ENCODE data around the gene GLOD4.
"Not testable (repeated sequence)": the region's sequence is repeated elsewhere in the genome, so short reads cannot be mapped to it uniquely, and the experiment has no call there.

GLOD4 gene

DNA sequence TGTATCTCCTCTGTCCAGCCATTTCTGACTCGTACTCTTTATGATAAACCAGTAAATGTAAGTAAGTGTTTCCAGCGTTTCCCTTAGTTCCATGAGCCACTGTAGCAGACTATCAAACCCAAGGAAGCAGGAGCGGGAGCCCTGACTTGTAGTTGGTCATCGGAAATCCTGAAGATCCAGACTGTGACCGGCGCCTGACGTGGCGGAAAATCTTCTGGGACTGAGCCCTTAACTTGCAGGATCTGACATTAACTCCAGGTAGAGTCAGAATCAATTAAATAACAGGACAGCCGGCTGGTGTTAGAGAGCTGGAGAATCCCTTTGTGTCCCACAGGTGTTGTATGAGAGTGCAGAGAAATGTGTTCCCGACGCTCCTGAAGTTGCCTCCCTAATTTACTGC is 4.0 kb downstream of the GLOD4 start:
- H3K36me3 ChIP-seq (ENCODE audit: control insufficient read depth, insufficient read depth, low read length), result peaks cover 31% of the 10 kb centered on the region
- no peaks in the 10 kb centered on the region for H3K9me3 ChIP-seq (ENCODE audit: control insufficient read depth, low read length)
- H3K4me1 ChIP-seq (ENCODE audit: control insufficient read depth, insufficient read depth, low read length), result no peaks in the 10 kb centered on the region
- H3K4me3 ChIP-seq (ENCODE audit: insufficient read depth, low read depth, low read length), result no peak overlapping the region
- no peaks in the 10 kb centered on the region for H3K27me3 ChIP-seq (ENCODE audit: control insufficient read depth, insufficient read depth, low read length, poor library complexity, severe bottlenecking)
- WGBS, 2 experiments, result 95% methylated on average over 11 of the region's 11 CpGs
- no peak overlapping the region for H3K27ac ChIP-seq (ENCODE audit: insufficient read depth, low read depth, low read length, poor library complexity, severe bottlenecking)

DNA sequence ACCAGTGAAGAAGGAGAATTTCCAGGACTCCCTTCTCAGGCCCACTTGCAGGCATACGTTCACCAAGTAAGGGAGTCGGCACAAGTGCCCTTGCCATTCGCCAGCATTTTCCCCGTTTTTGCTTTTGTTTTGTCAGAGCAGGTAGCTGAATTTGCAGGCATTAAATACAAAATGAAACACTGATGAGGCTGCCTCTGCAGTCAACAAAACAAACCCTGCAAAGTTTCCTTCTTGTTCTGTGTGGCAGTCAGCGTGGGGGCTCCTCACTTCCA is 7.8 kb downstream of the GLOD4 start:
- Histone ChIP-seq H3K4me3 (ENCODE audit: insufficient read depth, low read depth, low read length) (no peak overlapping the region), H3K27me3 (ENCODE audit: control insufficient read depth, insufficient read depth, low read length, poor library complexity, severe bottlenecking) (no peaks in the 10 kb centered on the region), H3K9me3 (ENCODE audit: control insufficient read depth, low read length) (no peaks in the 10 kb centered on the region), H3K27ac (ENCODE audit: insufficient read depth, low read depth, low read length, poor library complexity, severe bottlenecking) (no peak overlapping the region), H3K36me3 (ENCODE audit: control insufficient read depth, insufficient read depth, low read length) (peaks cover 56% of the 10 kb centered on the region), H3K4me1 (ENCODE audit: control insufficient read depth, insufficient read depth, low read length) (no peaks in the 10 kb centered on the region)
- WGBS, 2 experiments, result 90 to 94% methylated on average over 5 of the region's 5 CpGs

- Histone ChIP-seq H3K4me3 (ENCODE audit: insufficient read depth, low read depth, low read length) (no peak overlapping the region), H3K9me3 (ENCODE audit: control insufficient read depth, low read length) (no peaks in the 10 kb centered on the region), H3K4me1 (ENCODE audit: control insufficient read depth, insufficient read depth, low read length) (no peaks in the 10 kb centered on the region), H3K27me3 (ENCODE audit: control insufficient read depth, insufficient read depth, low read length, poor library complexity, severe bottlenecking) (no peaks in the 10 kb centered on the region), H3K27ac (ENCODE audit: insufficient read depth, low read depth, low read length, poor library complexity, severe bottlenecking) (no peak overlapping the region), H3K36me3 (ENCODE audit: control insufficient read depth, insufficient read depth, low read length) (peaks cover 60% of the 10 kb centered on the region)
- 85 to 87% methylated on average over 14 of the region's 14 CpGs for WGBS, 2 experiments
Observed at GRCh38 chr17:773467-774312, 8.4 kb downstream of the GLOD4 start.

DNA sequence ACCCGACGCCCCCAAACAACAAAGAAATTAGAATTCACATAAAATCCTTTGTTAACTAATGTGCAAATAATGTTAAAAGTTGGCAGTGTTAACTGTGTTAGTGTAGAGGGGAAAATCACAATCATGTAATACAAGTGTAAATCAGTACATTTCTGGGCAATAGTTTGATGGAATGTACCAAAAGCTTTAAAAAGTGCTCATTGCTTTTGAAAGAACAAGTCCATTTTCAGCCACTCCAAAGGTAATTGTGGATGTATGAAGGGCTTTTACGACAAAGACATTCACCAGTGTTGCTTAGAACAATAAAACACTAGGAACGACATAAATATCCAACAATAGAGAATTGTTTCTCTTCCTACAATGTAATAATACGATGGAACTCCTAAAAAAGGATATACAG is 9.1 kb downstream of the GLOD4 start:
- Histone ChIP-seq H3K27ac (ENCODE audit: insufficient read depth, low read depth, low read length, poor library complexity, severe bottlenecking) (no peak overlapping the region), H3K36me3 (ENCODE audit: control insufficient read depth, insufficient read depth, low read length) (peaks cover 53% of the 10 kb centered on the region), H3K9me3 (ENCODE audit: control insufficient read depth, low read length) (no peaks in the 10 kb centered on the region), H3K4me3 (ENCODE audit: insufficient read depth, low read depth, low read length) (no peak overlapping the region), H3K4me1 (ENCODE audit: control insufficient read depth, insufficient read depth, low read length) (no peaks in the 10 kb centered on the region), H3K27me3 (ENCODE audit: control insufficient read depth, insufficient read depth, low read length, poor library complexity, severe bottlenecking) (no peaks in the 10 kb centered on the region)
- WGBS, 2 experiments, result 90 to 100% methylated on average over 2 of the region's 5 CpGs

DNA sequence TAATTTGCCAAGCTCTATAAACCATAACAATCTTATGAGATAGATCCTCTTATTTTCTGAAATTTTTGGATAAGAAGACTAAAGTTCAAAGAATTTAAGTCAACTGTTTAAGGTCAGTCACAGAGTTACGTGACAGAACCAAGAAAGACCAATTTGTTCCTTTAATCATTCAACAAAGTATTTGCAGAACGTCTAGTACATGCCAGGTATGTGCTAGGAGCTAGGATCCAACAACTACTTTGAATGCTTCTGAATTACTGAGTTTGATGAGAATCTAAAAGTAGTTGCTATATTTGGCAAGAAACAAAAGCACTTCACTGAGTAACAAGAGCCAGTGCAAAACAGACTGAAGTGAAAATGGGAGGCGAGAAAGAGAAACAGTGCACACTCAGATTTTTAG is 15.0 kb downstream of the GLOD4 start:
- no peaks in the 10 kb centered on the region for H3K27me3 ChIP-seq (ENCODE audit: control insufficient read depth, insufficient read depth, low read length, poor library complexity, severe bottlenecking)
- H3K4me1 ChIP-seq (ENCODE audit: control insufficient read depth, insufficient read depth, low read length), result no peaks in the 10 kb centered on the region
- no peaks in the 10 kb centered on the region for H3K9me3 ChIP-seq (ENCODE audit: control insufficient read depth, low read length)
- H3K27ac ChIP-seq (ENCODE audit: insufficient read depth, low read depth, low read length, poor library complexity, severe bottlenecking), result no peak overlapping the region
- no peak overlapping the region for H3K4me3 ChIP-seq (ENCODE audit: insufficient read depth, low read depth, low read length)
- peaks cover 48% of the 10 kb centered on the region for H3K36me3 ChIP-seq (ENCODE audit: control insufficient read depth, insufficient read depth, low read length)
- WGBS, 2 experiments, result 95 to 96% methylated on average over 3 of the region's 3 CpGs

- H3K9me3 ChIP-seq (ENCODE audit: control insufficient read depth, low read length), result no peaks in the 10 kb centered on the region
- WGBS, 2 experiments, result 97 to 98% methylated on average over 9 of the region's 9 CpGs
- H3K36me3 ChIP-seq (ENCODE audit: control insufficient read depth, insufficient read depth, low read length), result peaks cover 31% of the 10 kb centered on the region
- no peak overlapping the region for H3K27ac ChIP-seq (ENCODE audit: insufficient read depth, low read depth, low read length, poor library complexity, severe bottlenecking)
- H3K4me1 ChIP-seq (ENCODE audit: control insufficient read depth, insufficient read depth, low read length), result no peaks in the 10 kb centered on the region
- H3K27me3 ChIP-seq (ENCODE audit: control insufficient read depth, insufficient read depth, low read length, poor library complexity, severe bottlenecking), result no peaks in the 10 kb centered on the region
- H3K4me3 ChIP-seq (ENCODE audit: insufficient read depth, low read depth, low read length), result no peak overlapping the region
Observed at GRCh38 chr17:760371-760770, 21.7 kb downstream of the GLOD4 start.

GRCh38 chr17:759964-760363 is 22.1 kb downstream of the GLOD4 start:
- 90 to 94% methylated on average over 5 of the region's 5 CpGs for WGBS, 2 experiments
- no peak overlapping the region for H3K27ac ChIP-seq (ENCODE audit: insufficient read depth, low read depth, low read length, poor library complexity, severe bottlenecking)
- H3K4me1 ChIP-seq (ENCODE audit: control insufficient read depth, insufficient read depth, low read length), result no peaks in the 10 kb centered on the region
- peaks cover 29% of the 10 kb centered on the region for H3K36me3 ChIP-seq (ENCODE audit: control insufficient read depth, insufficient read depth, low read length)
- no peaks in the 10 kb centered on the region for H3K27me3 ChIP-seq (ENCODE audit: control insufficient read depth, insufficient read depth, low read length, poor library complexity, severe bottlenecking)
- no peak overlapping the region for H3K4me3 ChIP-seq (ENCODE audit: insufficient read depth, low read depth, low read length)
- no peaks in the 10 kb centered on the region for H3K9me3 ChIP-seq (ENCODE audit: control insufficient read depth, low read length)

DNA sequence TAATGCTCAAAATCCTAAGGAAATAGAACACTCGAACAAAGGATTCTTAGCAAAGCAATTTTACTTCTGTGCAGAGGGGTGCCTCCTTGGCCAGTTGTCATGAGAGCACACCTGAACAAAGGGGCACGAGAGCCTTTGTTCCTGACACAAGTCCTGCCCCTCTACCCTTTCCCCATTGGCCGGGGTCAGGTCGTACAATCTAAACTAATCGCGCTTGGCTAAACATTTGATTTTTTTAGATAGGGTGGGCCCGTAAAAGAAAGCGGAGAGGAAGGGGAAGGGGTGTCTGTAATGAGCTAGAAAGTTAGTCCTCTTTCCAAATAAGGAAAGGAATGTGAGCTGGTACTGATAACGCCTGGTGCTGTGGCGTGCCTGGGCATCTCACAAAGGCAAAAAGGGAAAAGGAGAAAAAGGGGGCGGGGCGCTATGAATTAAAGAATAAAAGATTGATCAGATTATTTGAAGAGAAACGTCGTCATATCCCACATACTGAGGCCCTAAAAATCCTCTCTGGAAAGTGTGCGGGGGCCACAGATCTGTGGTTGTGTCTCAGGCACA is 26.0 kb downstream of the GLOD4 start:
- not testable (repeated sequence) for H3K4me1 ChIP-seq (ENCODE audit: control insufficient read depth, insufficient read depth, low read length); H3K27me3 ChIP-seq (ENCODE audit: control insufficient read depth, insufficient read depth, low read length, poor library complexity, severe bottlenecking); H3K36me3 ChIP-seq (ENCODE audit: control insufficient read depth, insufficient read depth, low read length); H3K4me3 ChIP-seq (ENCODE audit: insufficient read depth, low read depth, low read length); H3K27ac ChIP-seq (ENCODE audit: insufficient read depth, low read depth, low read length, poor library complexity, severe bottlenecking); H3K9me3 ChIP-seq (ENCODE audit: control insufficient read depth, low read length)
- 82 to 88% methylated on average over 15 of the region's 15 CpGs for WGBS, 2 experiments

GRCh38 chr17:755319-755961 is 26.6 kb downstream of the GLOD4 start:
- H3K4me1 ChIP-seq (ENCODE audit: control insufficient read depth, insufficient read depth, low read length); H3K27me3 ChIP-seq (ENCODE audit: control insufficient read depth, insufficient read depth, low read length, poor library complexity, severe bottlenecking); H3K4me3 ChIP-seq (ENCODE audit: insufficient read depth, low read depth, low read length); H3K9me3 ChIP-seq (ENCODE audit: control insufficient read depth, low read length); H3K36me3 ChIP-seq (ENCODE audit: control insufficient read depth, insufficient read depth, low read length); H3K27ac ChIP-seq (ENCODE audit: insufficient read depth, low read depth, low read length, poor library complexity, severe bottlenecking): not testable (repeated sequence)
- WGBS, 2 experiments, result 95 to 96% methylated on average over 9 of the region's 9 CpGs

GRCh38 chr17:753418-753817 is 28.7 kb downstream of the GLOD4 start:
- Histone ChIP-seq H3K4me3 (ENCODE audit: insufficient read depth, low read depth, low read length) (no peak overlapping the region), H3K27me3 (ENCODE audit: control insufficient read depth, insufficient read depth, low read length, poor library complexity, severe bottlenecking) (no peaks in the 10 kb centered on the region), H3K4me1 (ENCODE audit: control insufficient read depth, insufficient read depth, low read length) (peaks cover 6% of the 10 kb centered on the region), H3K27ac (ENCODE audit: insufficient read depth, low read depth, low read length, poor library complexity, severe bottlenecking) (no peak overlapping the region), H3K36me3 (ENCODE audit: control insufficient read depth, insufficient read depth, low read length) (peaks cover 3% of the 10 kb centered on the region), H3K9me3 (ENCODE audit: control insufficient read depth, low read length) (no peaks in the 10 kb centered on the region)
- WGBS, 2 experiments, result 92 to 93% methylated on average over 13 of the region's 13 CpGs
